ENCODE measurements around the gene LAPTM5. TPM values are rescaled to one million over a fixed set of nuclear protein-coding genes. Genes with fewer than 3 reads are reported as not detected.

Gene LAPTM5
- total RNA-seq, 1 experiment from 2014 or later = 0.15 TPM

- Mint-ChIP-seq H3K4me3 (no peak overlapping the region), H3K36me3 (ENCODE audit: insufficient read depth in 1 of 3, low read depth in 3 of 3) (peaks cover 0 to under 1% (median 0%) of the 10 kb centered on the region in 3 experiments; a peak in 2 of 7 replicates), H3K9me3 (peaks cover 4 to 6% of the 10 kb centered on the region in 2 experiments), H3K4me1 (peaks cover 0 to 2% of the 10 kb centered on the region in 2 experiments; a peak in 1 of 4 replicates), H3K27ac (no peak overlapping the region), H3K27me3 (ENCODE audit: low read depth) (peaks cover 9% of the 10 kb centered on the region)
- no peak for TF ChIP-seq CTCF (conservative IDR thresholded peaks at IDR 0.05)
- Histone ChIP-seq H2AK5ac (ENCODE audit: insufficient read length, low read length) (no peak overlapping the region), H4K20me1 (ENCODE audit: control insufficient read depth, insufficient read depth, insufficient read length) (no peaks in the 10 kb centered on the region), H2AFZ (ENCODE audit: low read length) (no peak overlapping the region), H3K9ac (ENCODE audit: extremely low read depth, insufficient read length, low read length) (no peak overlapping the region), H3K79me2 (ENCODE audit: insufficient read depth, low read length) (no peaks in the 10 kb centered on the region), H4K91ac (ENCODE audit: insufficient read length, low read depth, low read length) (no peak overlapping the region), H3K4me1 (ENCODE audit: insufficient read depth, low read length) (no peaks in the 10 kb centered on the region), H2BK12ac (ENCODE audit: insufficient read length, low read depth, low read length) (no peak overlapping the region), H3K79me1 (ENCODE audit: insufficient read depth, low read depth, low read length, poor library complexity, severe bottlenecking) (no peaks in the 10 kb centered on the region), H3T11ph (ENCODE audit: low read length) (no peak overlapping the region), H3K27me3 (ENCODE audit: insufficient read depth, low read length) (no peaks in the 10 kb centered on the region), H2BK5ac (ENCODE audit: insufficient read length, low read length) (no peak overlapping the region), H3K56ac (ENCODE audit: insufficient read length, low read depth, low read length) (no peak overlapping the region), H2BK15ac (ENCODE audit: low read depth, low read length) (no peak overlapping the region), H3K18ac (ENCODE audit: insufficient read length, low read depth, low read length) (no peak overlapping the region), H2BK20ac (ENCODE audit: low read depth, low read length, poor library complexity, severe bottlenecking) (no peak overlapping the region), H3K9me3 (ENCODE audit: control insufficient read depth, low read depth, low read length) (no peaks in the 10 kb centered on the region), H3K14ac (ENCODE audit: insufficient read depth, low read length) (no peak overlapping the region), H3K4ac (ENCODE audit: low read depth, low read length) (no peak overlapping the region), H3K23me2 (ENCODE audit: insufficient read length, low read depth, low read length, poor library complexity, severe bottlenecking) (no peaks in the 10 kb centered on the region), H3K23ac (ENCODE audit: insufficient read length, low read depth, low read length) (no peak overlapping the region), H3K4me2 (ENCODE audit: insufficient read depth, insufficient read length, low read length) (no peak overlapping the region), H3K27ac (ENCODE audit: insufficient read length, low read depth, low read length) (no peak overlapping the region), H2BK120ac (ENCODE audit: low read depth, low read length, poor library complexity, severe bottlenecking) (no peak overlapping the region), H4K5ac (ENCODE audit: insufficient read length, low read depth, low read length) (no peak overlapping the region), H4K8ac (replicated peaks; ENCODE audit: insufficient read length, low read depth, low read length) (no peak overlapping the region)
- no CpG with 5 or more reads among the region's 2 CpGs for WGBS (ENCODE audit: extremely low coverage, insufficient read length, low lambda C conversion rate)
- no peak for DNase-seq
These were observed 47.2 kb downstream of the LAPTM5 start for GRCh38 chr1:30710407-30710806.
